Measurements from ENCODE around the gene RNLS. TPM values are rescaled to one million over a fixed set of nuclear protein-coding genes. Genes with fewer than 3 reads are reported as not detected.

RNLS gene
- total and polyA plus RNA-seq, 12 donors = 4.1 to 22.2 (median 17.5) TPM

DNA sequence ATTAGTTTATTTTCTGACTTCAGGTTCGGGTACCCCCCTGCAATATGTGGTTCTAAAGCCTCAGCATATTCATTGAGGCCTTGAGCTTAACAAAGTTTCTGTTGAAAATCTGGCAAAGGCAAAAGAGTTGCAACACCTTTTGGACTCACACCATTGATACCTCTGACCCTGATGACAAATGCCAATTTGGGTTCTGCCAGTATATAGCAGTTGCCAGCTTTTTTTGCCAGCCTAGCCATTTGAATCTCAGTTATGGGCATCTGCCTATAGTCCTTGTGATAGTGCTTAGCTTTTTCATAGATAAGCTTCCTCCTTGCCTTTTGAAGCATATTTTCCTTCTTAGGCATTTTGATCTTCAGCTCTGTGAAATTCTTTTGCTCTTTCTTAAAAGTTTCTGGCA lies 35.4 kb upstream of the RNLS start:
- no peak for ATAC-seq
- 74 to 78% methylated on average over 1 of the region's 1 CpG for WGBS, 2 donors
- H3K9me3 ChIP-seq = peaks cover 0 to 22% (median 0%) of the 10 kb centered on the region in 11 donors
- no peak overlapping the region for H3K27ac ChIP-seq
- TF ChIP-seq, protein P1, sequence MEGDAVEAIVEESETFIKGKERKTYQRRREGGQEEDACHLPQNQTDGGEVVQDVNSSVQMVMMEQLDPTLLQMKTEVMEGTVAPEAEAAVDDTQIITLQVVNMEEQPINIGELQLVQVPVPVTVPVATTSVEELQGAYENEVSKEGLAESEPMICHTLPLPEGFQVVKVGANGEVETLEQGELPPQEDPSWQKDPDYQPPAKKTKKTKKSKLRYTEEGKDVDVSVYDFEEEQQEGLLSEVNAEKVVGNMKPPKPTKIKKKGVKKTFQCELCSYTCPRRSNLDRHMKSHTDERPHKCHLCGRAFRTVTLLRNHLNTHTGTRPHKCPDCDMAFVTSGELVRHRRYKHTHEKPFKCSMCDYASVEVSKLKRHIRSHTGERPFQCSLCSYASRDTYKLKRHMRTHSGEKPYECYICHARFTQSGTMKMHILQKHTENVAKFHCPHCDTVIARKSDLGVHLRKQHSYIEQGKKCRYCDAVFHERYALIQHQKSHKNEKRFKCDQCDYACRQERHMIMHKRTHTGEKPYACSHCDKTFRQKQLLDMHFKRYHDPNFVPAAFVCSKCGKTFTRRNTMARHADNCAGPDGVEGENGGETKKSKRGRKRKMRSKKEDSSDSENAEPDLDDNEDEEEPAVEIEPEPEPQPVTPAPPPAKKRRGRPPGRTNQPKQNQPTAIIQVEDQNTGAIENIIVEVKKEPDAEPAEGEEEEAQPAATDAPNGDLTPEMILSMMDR (IDR thresholded peaks at IDR 0.05) = no peak
- no peaks in the 10 kb centered on the region for H3K36me3 ChIP-seq
- DNase-seq = no peak
- no peaks in the 10 kb centered on the region for H3K27me3 ChIP-seq
- intact Hi-C loops (cut with DNase I) = no loop called here
- H3K4me1 ChIP-seq = no peaks in the 10 kb centered on the region
- H3K4me3 ChIP-seq = no peak overlapping the region

DNA sequence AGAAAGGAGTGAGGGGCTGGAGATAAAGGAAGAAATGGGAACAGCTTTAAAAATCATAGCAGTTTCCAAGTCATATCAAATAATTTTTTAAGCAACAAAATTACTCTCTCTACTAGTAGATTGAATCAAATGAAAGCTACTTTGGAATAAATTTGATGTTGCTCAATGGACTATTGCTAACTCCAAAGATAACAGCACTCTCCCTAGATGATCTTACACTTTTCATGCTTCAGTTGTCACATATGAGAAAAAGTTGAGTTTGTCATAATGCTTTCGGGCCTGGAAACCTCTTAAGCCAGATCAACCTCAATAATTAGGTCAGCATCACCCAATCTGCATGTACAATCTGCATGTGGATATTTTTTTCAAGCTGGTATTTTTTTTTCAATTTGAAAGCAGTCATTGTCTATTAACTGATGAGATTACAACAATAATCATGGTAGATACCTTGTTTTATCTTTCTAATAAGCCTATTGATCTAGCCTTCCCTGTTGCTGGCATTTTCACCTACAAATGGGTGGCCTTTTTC lies 34.7 kb upstream of the RNLS start:
- H3K9me3 ChIP-seq = peaks cover 0 to 22% (median 0%) of the 10 kb centered on the region in 11 donors
- TF ChIP-seq, protein P1 (IDR thresholded peaks at IDR 0.05) = no peak
- no peak overlapping the region for H3K27ac ChIP-seq
- intact Hi-C loops (cut with DNase I) = no loop called here
- H3K4me3 ChIP-seq = no peak overlapping the region
- no peaks in the 10 kb centered on the region for H3K36me3 ChIP-seq
- H3K4me1 ChIP-seq = no peaks in the 10 kb centered on the region
- DNase-seq (no peak), ATAC-seq (no peak)
- 66 to 74% methylated on average over 1 of the region's 1 CpG for WGBS, 2 donors
- no peaks in the 10 kb centered on the region for H3K27me3 ChIP-seq

DNA sequence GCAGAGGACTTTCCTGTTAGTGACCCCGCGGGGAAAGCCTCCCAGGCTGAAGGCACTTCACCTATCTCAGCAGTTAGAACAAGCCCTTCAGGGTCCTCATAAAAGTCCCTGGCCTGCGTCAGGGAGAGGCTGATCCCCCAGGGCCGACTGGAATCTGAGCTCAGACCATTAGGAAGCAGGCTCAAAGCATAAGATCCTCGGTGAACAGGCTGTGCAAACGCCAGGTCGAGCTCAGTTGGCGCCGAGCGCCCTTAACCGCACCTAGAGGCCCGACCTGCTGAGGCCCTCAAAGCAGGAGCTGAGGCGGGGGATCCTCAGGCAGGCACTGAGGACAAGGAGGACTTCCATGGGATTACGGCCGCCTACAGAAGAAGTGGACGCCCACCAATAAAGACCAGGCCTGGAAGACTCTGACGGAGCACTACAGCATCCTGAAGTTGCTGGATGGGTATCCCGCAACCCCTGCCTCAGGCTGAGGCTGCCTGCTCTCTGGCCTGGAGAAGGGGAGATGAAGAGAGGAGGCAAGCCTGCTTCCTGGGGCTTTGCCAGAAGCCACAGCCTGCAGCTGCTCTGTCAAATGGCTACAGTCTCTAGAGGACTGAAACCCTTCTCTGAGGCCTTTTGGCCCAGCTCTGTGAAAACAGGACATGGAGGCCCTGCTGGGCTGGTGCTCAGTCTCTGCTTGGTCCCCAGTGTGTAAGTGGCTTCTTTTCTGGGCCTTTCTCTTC lies 33.3 kb upstream of the RNLS start:
- no peak overlapping the region for H3K4me3 ChIP-seq
- ATAC-seq = peak; percentile 52 to 84 (median 70)
- no peaks in the 10 kb centered on the region for H3K36me3 ChIP-seq
- H3K27ac ChIP-seq = peak overlapping the region in 2 of 10 donors; percentile 19 to 29
- no peaks in the 10 kb centered on the region for H3K4me1 ChIP-seq
- TF ChIP-seq, protein P1 (IDR thresholded peaks at IDR 0.05) = no peak
- intact Hi-C loops (cut with DNase I) = no loop called here
- WGBS, 2 donors = 76 to 80% methylated on average over 18 of the region's 18 CpGs
- peak; percentile 33 to 52 for DNase-seq
- no peaks in the 10 kb centered on the region for H3K27me3 ChIP-seq
- H3K9me3 ChIP-seq = peaks cover 0 to 22% (median 0%) of the 10 kb centered on the region in 11 donors

DNA sequence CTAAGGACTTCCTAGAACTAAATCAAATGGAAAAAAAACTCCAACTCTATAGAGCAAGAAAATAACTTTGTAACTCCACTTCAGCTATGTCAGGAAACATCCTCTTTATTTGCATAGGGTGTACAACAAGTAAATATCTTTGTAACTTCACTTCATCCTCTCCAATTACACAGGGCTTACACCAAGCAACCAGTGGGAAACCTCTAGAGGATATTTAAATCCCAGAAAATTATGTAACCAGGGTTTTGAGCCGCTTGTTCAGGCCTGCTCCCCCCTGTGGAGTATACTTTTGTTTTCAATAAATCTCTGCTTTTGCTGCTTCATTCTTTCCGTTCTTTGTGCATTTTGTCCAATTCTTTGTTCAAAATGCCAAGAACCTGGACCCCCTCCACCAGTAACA lies 25.7 kb upstream of the RNLS start:
- DNase-seq (no peak), ATAC-seq (no peak)
- no peak overlapping the region for H3K4me3 ChIP-seq
- H3K9me3 ChIP-seq = no peaks in the 10 kb centered on the region
- H3K4me1 ChIP-seq = no peaks in the 10 kb centered on the region
- H3K27ac ChIP-seq = no peak overlapping the region
- intact Hi-C loops (cut with DNase I) = no loop called here
- 69 to 81% methylated on average over 2 of the region's 2 CpGs for WGBS, 2 donors
- no peaks in the 10 kb centered on the region for H3K27me3 ChIP-seq
- no peaks in the 10 kb centered on the region for H3K36me3 ChIP-seq
- TF ChIP-seq, protein P1 (IDR thresholded peaks at IDR 0.05) = no peak

Data from heart right ventricle (tissue), 16 donors.